Activated CD4-positive, CD25-positive, alpha-beta regulatory T cell (primary cell): ENCODE measurements around the gene SPRR1A.

Source experiments
- DNase-seq, 4 experiments: peaks; one replicate each; lab custom pipeline; 2025; lab: John Stamatoyannopoulos, UW

SPRR1A gene

DNA sequence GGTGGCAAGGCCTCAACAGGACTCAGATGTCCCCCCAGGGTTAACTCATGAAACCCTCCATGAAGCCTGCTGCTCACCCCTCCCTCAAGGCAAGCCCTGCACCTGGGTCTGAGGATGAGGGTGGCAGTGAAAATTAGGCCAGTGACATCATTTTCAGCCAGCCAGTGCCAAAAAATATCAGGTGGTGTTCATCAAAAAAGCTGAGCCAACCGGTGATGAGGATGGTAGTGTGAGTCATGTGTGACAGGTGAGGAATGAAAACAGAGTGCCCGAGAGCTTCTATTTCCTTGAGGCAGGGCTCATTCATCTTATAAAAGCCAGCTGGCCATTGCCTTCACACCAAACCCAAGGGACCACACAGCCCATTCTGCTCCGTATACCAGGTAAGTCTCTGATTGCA, at the start of gene SPRR1A:
Gene SPRR1A (plus strand): TSS at position 339 of the 400 bp plus-strand sequence. CDS start 1,150 bp downstream, outside the sequence.
- no peak for DNase-seq

- no peak for DNase-seq
These were observed 43.3 kb upstream of the SPRR1A start for GRCh38 chr1:152940614-152941013.

DNA sequence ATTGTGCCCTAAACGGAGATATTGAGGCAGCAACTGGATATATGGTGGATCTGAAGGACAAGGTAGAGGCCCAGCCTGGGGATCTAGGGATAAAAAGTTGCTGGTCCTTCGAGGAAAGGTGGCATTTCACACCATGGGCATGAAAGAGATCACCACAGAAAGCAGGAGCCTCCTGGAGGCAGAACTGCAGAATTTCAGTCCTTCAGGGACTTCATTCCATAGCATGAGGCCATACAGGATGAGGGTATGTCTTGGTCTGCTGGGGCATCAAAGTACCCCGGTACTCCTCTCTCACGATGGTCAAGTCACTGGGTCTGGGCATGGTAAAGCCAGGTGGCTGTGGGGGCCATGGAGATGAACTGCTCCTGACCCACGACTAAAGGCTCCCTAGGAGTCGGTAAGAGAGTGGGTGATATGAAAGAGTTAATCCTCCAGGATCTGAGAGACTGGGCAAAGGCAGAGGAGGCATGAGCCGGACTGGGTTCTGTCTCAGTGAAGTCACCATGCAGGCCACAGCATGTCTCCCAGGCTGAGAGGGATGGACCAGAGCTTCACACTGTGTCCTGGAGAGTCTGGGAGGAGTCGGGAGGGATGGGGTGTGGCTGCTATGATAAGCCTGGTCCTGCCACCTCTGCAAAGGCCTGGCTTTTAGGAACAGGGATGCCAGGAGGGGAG, 42.7 kb upstream of the SPRR1A start:
- no peak for DNase-seq

GRCh38 chr1:152942161-152942560, 41.7 kb upstream of the SPRR1A start:
- no peak for DNase-seq

DNA sequence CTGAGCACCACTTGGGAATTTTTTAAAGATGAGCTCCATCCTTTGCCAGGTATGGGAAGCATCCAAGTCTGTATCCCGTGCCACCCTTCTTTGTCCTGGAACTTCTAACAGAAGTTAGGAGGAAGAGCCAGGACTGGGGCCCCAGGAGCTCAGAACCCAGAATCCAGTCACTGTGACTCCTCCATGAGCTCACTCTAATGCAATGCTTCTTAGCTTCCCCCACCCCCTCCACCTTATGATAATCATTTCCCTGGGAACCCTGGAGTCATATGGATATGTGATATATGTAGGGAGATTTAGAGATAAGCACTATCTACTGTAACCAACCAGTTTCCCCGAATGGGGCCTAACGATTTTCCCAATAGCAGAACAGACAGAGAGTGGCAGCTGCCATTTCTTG, 37.6 kb upstream of the SPRR1A start:
- no peak for DNase-seq

DNA sequence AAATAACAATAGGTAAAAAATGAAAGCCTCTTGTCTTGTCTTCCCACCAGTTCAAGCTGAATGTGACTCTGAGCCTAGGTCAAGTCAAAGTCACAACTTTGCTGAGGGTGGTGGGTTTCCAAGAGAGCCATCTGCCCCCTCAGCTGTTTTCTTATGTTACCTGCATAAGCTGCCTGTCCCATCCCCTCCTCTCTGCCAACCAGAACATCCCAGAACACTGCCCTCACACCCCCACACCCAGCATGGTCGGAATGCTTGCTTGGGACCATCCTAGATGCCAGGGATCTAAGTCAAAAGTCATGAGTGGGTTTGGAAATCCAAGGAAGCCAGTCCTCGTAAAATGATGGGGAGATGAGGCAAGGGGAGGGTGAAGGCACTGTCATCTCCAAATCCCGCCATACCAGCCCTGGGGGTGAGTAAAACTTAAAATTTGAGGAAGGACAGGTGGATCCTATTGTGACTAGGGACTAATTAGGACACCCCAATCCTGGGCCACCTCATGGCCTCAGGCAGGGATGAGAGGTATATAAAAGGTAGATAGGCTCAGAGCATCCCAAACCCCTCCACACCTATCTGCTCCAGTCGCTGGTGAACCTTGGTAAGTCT, 37.1 kb upstream of the SPRR1A start, which contains the start of gene SPRR5:
Gene SPRR5 (plus strand): TSS at position 556 of the 606 bp plus-strand sequence. CDS start 1,349 bp downstream, outside the sequence.
- DNase-seq = no peak

DNA sequence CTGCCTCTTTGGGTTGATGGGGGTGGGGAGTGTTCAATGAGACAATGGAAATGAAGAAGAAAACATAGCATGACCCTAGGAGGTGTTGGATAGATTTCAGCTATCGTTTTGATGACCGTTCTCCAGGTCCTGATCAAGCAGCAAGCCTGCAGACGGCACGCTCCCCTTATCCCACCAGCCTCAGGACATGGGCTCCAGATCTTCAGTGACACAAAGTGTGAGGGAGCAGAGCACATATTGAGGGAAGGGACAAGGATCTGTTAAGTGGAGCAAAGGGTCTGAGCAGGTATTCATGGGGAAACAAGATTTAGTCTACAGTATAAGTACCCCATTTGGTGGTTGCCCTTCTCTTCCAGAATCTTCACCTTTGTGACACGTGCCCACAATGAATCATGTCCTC, 32.2 kb upstream of the SPRR1A start:
- no peak for DNase-seq

DNA sequence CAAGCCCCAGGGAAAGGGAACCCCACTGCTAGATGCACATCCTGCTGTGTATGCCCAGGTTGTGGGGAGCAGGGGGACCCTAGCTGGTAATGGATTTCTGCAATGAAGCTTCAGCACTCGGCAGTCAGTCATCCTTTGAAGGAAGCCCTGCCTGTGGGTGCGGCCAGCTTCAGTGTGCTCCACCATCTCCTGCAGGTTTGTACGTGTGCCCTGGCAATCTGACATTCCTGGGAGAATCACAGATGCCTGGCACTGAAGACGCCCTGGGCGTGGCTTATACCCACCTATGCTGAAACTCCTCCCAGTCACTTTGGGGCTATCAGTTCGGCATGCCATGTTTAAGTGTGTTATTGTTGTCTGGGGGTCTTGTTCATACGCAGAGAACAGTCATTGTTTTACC, 30.1 kb upstream of the SPRR1A start:
- no peak for DNase-seq

DNA sequence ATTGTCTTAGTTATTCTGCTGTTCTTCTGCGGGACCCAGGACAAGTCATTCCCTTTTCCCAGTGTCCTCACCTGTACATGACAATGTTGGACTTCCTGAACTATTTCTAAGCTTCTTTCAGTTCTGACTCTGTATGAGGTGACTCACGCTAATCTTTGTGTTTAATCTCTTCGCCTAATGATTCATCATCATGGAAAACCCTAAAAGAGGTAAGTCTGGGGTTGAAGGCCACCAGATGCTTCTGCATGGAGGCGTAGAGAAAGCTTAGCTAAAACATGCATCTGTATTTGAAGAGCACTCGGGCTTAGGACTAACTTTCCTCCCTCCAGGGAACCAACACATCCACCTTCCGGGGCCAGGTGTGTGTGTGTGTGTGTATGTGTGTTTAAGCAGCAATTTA, 29.4 kb upstream of the SPRR1A start:
- DNase-seq = no peak

DNA sequence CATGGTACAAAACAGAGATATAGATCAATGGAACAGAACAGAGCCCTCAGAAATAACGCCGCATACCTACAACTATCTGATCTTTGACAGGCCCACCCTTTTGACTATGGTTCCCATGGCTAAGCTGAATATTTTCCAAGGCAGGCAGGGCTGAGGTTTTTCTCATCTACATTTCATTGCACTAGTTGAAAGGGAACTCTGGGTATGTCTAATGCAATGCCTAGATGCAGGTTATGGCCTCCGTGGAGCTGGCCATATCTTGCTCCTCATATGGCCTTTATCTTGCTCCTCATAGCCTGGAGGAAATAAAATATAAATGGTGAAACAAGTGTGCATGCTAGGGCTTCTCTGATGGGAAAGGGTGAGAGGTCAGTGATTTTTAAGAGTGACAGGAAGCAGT, 26.3 kb upstream of the SPRR1A start:
- no peak for DNase-seq

- no peak for DNase-seq
These were observed 24.6 kb upstream of the SPRR1A start for GRCh38 chr1:152959273-152959672.

DNA sequence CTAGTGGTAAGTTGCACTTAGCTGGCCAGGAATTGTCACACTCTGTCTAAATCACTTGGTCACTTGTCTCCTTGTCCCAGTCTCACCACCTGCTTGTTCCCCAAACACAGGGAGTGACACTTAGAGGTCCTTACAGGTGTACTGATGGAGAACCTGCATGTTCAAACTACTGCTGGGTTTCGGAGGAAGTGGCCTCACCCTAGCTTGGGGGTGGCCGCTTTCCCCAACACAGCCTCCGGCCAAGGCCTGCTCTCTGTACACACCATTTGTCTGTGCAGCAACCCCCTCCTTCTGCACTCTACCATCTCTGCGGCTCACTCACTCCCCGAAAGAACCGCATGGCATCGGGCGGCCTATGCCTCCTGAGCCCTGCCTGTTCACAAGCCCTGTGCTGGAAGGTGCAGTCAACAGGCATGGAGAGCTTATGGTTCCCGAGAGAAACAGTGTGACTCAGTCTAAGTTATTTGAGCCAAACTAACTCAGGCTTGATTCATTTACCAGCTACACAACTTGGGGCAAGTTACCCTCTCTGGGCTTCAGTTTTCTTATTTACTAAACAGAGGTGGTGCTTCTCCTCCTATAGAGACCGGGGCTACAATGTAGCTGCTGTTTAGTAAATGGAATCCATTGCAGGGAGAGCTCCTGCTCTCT, 24.0 kb upstream of the SPRR1A start:
- no peak for DNase-seq

GRCh38 chr1:152960452-152961044, 23.3 kb upstream of the SPRR1A start:
- no peak for DNase-seq

DNA sequence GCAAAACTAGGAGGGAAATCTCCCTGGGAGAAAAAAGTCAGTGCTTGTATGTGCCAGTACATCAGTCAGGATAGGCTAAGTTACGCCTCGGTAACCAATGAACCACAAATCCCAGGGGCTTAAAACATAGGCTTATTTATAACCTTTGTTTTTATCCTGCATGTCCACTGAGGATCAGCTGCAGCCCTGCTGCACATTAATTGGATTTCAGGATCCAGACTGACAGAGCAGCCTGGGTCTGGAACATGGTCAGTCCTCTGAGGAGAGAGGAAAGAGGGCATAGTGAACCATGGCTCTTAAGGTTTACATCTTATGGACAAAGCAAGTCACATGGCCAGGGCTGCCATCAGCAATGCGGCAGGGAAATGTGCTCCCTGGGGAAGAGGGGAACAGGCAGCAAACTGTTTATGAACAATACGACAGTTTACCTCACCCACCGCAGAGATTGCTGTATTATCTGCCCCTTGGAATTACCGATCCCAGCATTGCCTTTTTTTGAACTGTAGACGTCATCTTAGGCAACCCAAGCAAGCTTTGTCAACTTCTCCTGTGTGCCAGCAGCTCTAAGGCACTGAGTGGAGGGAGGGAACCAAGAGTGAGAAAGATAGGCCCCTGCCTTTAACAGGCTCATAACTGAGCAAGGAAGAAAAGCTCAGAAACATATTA, 22.5 kb upstream of the SPRR1A start:
- DNase-seq = no peak

DNA sequence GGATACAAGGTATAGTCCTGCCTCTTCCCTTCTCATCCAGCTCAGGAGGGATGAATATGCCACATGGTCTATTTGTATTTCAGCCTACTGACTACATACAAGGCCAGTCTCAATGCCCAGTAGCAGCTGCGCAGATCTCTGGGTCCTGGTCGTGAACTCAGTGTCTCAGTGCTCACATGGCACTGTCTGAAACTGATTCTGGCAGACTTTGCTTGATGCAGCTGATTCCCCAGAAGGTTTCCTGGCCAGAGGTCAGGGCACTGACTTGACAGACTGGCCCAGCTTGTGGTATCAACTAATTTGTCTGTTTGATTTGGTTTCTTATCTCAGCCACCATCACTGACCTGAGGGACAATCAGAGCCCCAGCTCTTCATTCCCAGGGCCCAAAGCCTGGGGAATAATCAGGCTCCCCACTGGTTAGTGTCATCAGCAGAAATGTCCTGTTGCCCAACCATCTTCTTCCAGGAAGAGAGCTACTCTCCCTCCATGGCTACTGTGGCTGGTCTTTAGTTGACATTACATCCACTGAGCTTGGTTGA, 20.9 kb upstream of the SPRR1A start:
- no peak for DNase-seq

GRCh38 chr1:152964536-152964935, 19.3 kb upstream of the SPRR1A start:
- no peak for DNase-seq

DNA sequence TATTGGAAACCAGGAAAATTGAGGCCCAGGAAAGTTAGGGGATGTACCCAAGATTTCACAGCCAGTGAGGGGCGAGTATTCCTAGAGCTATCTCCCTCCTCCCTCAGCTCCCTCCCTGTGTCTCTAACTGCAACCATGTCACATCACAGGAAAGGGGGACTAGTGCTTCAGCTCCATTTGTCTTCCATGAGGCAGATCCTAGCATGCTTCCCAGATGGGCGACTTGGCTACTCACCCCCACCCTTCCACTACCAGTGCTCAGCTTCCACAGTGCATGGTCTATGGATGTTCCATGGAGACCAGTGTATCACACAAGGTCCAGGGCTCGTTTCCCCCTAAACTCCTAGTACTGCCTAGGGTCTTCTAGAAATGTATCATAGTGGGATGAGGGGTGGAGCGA, 18.0 kb upstream of the SPRR1A start:
- no peak for DNase-seq

DNA sequence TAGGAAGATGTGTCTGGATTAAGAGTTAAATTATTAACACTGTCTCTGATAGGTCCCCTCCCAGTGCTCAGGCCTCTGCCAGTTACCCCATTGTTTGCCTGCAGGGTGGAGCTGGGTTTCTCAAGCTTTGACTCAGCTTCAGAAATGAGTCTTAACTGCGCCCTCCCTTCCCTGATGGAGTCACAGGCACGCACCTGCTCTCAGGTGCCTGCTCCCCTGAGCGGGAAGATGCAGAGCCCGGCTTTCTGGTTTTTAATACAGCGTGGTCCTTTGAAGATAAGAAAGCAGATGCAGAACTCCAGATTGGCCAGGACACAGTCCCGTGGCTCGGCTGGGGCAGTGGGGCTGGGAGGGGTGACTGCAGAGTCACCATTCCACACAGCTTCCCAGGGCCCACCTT, 16.7 kb upstream of the SPRR1A start:
- DNase-seq = no peak

DNA sequence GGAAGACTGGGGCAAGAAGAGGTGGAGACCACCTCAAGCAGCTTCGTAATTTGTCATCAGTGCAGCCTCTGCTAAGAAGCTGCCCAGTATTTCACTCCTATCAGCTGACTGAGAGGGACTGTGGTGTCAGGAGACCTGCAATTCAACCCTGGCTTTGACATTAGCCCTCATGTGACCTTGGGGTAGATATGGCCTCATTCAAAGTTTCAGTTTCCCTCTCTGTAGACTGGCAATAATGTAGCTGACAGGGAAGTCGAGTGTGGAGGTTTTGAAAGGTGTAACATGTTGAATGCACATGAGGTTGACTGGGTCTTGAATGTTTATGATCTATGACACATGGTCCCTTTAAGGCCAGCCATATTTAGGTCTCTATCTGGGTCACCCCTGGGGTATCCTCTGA, 15.6 kb upstream of the SPRR1A start:
- DNase-seq = no peak

DNA sequence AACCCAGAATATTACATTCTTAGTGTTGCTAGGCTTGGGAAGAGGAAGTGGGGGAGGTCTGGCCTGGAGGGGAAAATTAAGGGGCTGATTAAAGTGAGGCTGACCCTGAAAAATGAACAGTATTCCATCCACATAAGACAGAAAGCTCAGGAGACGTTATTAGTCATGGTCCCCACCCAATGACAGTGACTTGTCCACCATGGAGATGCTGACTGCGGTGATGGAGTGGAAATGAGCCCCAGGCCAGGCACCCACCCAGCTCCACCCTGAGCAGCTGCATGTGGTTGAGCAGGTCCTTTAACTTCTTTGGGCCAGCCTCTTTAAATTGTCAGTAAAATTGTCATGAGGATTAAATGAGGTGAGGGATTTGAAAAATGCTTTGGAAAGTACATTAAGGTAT, 14.8 kb upstream of the SPRR1A start:
- DNase-seq = no peak

DNA sequence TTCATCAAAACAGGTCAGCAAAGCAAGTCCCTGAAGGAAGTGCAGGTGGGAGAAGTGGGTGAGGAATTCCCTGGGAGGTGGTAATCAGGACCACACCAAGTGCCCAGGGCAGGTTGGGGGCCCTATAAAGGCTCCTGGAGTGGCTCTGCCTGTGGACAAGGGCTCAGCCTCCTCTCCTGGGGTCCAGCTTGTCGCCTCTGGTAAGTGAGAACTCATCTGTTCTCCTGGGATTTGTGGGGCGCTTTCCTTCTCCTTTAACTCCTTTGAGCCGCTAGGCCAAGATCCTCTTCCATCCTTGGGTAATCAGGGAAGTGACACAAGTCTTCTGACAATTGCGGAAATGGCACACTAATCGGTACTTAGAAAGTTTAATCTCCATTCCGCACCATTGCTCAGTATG, 13.4 kb upstream of the SPRR1A start, which contains the start of gene SPRR4:
Gene SPRR4 (plus strand): TSS at position 154 of the 400 bp plus-strand sequence. CDS start 1,243 bp downstream, outside the sequence.
- DNase-seq = no peak
